ENCODE measurements around the gene ACSF2.

Gene ACSF2

DNA sequence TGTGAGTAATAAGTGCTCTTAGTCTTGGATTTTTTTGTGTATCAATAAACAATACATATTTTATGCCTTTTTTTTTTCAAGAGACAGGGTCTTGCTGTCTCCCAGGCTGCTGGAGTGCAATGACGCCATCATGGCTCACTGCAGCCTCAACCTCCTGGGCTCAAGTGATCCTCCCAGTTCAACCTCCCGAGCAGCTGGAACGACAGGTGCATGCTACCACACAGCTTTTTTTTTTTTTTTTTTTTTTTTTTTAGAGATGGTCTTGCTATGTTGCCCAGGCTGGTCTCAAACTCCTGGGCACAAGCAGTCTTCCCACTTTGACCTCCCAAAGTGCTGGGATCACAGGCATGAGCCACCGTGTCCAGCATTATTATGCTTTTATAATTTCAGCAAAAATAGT, 13.0 kb downstream of the ACSF2 start:
- DNase-seq (ENCODE audit: insufficient read length, low spot score) (no peak), FAIRE-seq (no peak)
- TF ChIP-seq SPI1 (IDR thresholded peaks at IDR 0.05; ENCODE audit: low read depth, low read length) (no peak), PAX5 (IDR thresholded peaks at IDR 0.05; ENCODE audit: insufficient read depth, low read length, severe bottlenecking) (no peak), POU2F2 (IDR thresholded peaks at IDR 0.05; ENCODE audit: low read depth, low read length) (no peak), POLR2A (IDR thresholded peaks at IDR 0.05; ENCODE audit: low read depth, low read length) (no peak), TAF1 (IDR thresholded peaks at IDR 0.05; ENCODE audit: low read depth, low read length) (no peak)

DNA sequence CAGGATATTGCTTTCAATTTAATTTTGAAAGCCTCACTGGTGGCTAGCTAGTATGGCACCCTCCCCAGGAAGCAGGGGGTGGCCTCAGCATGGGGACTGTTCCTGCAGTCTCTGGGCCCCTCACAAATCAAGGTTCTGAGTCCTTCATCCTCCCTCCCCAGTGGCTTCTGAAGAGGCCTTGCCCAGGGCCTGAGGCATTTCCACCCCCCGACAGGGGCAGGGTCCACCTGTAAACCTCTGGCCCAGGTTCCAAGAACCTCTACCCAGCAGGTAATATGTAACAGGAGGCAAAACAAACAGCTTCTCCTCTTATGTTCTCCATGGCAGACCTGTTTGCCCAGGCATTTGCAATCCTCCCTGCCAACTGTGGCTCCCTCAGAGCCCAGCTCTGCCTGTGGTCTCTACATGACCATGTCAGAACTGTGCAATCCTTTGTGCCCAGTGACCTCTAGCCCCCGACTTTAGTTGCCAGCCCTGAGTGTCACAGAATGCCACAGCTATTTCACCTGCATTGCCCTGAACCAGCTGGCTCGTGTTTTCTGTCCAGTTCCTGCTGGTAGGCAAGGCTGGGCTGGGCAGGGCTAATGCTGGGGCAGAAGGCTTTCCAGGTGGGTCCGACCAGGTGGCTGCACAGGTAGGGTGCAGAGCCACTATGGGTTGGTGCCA, 14.3 kb downstream of the ACSF2 start:
- no peak for DNase-seq (ENCODE audit: insufficient read length, low spot score)
- FAIRE-seq, result no peak
- TF ChIP-seq TAF1 (IDR thresholded peaks at IDR 0.05; ENCODE audit: low read depth, low read length) (no peak), POLR2A (IDR thresholded peaks at IDR 0.05; ENCODE audit: low read depth, low read length) (no peak), PAX5 (IDR thresholded peaks at IDR 0.05; ENCODE audit: insufficient read depth, low read length, severe bottlenecking) (no peak), SPI1 (IDR thresholded peaks at IDR 0.05; ENCODE audit: low read depth, low read length) (no peak), POU2F2 (IDR thresholded peaks at IDR 0.05; ENCODE audit: low read depth, low read length) (no peak), POLR2AphosphoS5 (IDR thresholded peaks at IDR 0.05; ENCODE audit: low read depth, low read length) (no peak)

DNA sequence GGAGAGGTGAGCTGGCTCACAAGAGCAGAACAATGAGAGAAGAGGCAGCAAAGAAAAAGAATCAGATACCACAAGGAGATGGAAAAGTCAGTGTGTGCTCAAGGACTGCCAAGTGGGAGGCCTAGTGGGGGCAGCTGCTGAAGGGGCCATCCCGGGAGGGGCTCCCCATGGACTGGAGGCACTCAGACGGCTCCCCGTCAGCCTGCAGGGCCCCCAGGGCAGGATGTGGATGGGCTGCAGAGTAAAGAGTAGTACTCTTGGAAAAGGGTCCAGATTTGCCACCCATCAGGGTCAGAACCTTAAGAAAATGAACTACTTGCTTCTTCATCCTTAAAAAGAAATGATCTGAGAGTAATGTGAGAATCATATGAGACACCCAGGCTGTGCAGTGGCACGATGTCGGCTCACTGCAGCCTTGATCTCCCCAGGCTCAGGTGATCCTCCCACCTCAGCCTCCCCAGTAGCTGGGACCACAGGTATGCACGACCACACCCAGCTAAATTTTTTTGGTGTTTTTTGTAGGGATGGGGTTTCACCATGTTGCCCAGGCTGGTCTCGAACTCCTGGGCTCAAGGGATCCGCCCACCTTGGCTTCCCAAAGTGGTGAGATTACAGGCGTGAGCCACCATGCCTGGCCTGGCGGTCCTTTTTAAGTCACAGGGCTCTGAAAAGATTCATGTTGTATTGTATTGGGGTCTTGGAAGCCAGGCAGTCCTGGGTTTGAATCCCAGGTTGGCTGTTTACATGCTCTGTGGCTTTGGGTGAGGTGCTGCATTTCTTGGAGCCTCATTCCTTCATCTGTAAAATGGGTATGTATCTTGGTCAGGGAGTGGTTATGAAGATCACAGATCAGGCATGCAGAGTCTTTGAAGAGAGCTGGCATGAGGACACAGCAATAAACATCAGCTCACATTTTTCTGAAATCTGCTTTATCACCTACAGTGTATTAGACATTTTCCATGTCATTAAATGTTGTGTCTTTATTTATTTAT, 15.1 kb downstream of the ACSF2 start:
- DNase-seq (ENCODE audit: insufficient read length, low spot score) (no peak), FAIRE-seq (no peak)
- TF ChIP-seq TAF1 (IDR thresholded peaks at IDR 0.05; ENCODE audit: low read depth, low read length), result no peak
- TF ChIP-seq POLR2A (IDR thresholded peaks at IDR 0.05; ENCODE audit: low read depth, low read length), result no peak
- no peak for TF ChIP-seq PAX5 (IDR thresholded peaks at IDR 0.05; ENCODE audit: insufficient read depth, low read length, severe bottlenecking)
- no peak for TF ChIP-seq SPI1 (IDR thresholded peaks at IDR 0.05; ENCODE audit: low read depth, low read length)
- TF ChIP-seq POLR2AphosphoS5 (IDR thresholded peaks at IDR 0.05; ENCODE audit: low read depth, low read length), result no peak
- no peak for TF ChIP-seq POU2F2 (IDR thresholded peaks at IDR 0.05; ENCODE audit: low read depth, low read length)

DNA sequence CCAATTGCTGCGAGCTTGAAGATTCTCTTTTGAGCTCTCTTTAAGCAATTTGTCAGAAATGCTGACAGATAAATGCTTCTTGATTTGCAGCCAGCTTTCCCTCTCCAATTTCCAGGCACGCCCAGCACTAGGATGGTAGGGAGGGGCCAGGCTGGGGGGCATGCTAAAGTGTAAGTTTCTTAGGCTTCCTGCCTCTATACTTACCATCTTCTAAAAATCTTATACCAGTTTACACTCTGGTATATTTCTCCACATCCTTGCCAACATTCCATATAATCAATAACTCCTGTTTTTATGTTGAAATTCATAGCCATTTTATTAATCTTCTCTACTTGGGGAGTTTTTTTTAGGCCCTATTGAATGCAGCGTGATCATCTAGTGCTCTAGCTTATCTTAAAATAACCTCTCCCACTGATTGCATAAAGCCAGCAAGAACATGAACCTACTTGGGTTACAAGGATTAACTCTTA, 17.5 kb downstream of the ACSF2 start:
- FAIRE-seq (no peak), DNase-seq (ENCODE audit: insufficient read length, low spot score) (no peak)
- TF ChIP-seq TAF1 (IDR thresholded peaks at IDR 0.05; ENCODE audit: low read depth, low read length) (no peak), POLR2A (IDR thresholded peaks at IDR 0.05; ENCODE audit: low read depth, low read length) (no peak), PAX5 (IDR thresholded peaks at IDR 0.05; ENCODE audit: insufficient read depth, low read length, severe bottlenecking) (no peak), POU2F2 (IDR thresholded peaks at IDR 0.05; ENCODE audit: low read depth, low read length) (no peak), POLR2AphosphoS5 (IDR thresholded peaks at IDR 0.05; ENCODE audit: low read depth, low read length) (no peak), SPI1 (IDR thresholded peaks at IDR 0.05; ENCODE audit: low read depth, low read length) (no peak)

DNA sequence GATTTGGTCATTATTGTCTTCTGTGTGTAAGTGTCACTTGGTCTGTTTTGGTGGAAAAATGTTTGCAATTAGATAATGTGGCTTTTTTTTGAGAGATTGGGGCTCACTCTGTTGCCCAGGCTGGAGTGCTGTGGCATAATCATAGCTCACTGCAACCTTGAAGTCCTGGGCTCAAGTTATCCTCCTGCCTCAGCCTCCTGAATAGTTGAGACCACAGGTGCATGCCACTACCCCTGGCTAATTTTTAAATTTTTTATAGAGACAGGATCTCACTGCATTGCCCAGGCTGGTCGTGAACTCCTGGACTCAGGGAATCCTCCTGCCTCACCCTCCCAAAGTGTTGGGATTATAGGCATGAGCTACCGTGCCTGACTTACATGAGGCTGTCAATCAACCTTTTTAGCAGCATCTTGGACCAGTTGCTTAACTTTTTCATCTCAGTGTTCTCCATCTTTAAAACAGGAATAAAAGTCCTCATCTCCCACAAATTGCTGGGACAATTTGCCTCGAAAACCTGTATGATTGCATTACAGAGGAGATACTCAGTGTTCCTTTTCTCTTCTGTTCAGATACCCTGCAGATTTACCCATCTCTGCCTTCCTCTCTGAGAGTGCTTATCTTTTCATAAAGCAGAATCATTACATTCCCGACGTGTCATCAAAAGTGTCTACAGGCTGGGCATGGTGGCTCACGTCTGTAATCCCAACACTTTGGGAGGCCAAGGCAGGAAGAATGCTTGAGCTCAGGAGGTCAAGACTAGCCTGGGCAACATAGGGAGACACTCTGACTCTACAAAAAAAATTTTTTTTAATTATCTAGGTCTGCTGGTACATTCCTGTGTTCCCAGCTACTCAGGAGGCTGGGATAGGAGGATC, 19.1 kb downstream of the ACSF2 start:
- FAIRE-seq (no peak), DNase-seq (ENCODE audit: insufficient read length, low spot score) (no peak)
- TF ChIP-seq TAF1 (IDR thresholded peaks at IDR 0.05; ENCODE audit: low read depth, low read length) (no peak), POLR2A (IDR thresholded peaks at IDR 0.05; ENCODE audit: low read depth, low read length) (no peak), POLR2AphosphoS5 (IDR thresholded peaks at IDR 0.05; ENCODE audit: low read depth, low read length) (no peak), SPI1 (IDR thresholded peaks at IDR 0.05; ENCODE audit: low read depth, low read length) (no peak), PAX5 (IDR thresholded peaks at IDR 0.05; ENCODE audit: insufficient read depth, low read length, severe bottlenecking) (no peak), POU2F2 (IDR thresholded peaks at IDR 0.05; ENCODE audit: low read depth, low read length) (no peak)

DNA sequence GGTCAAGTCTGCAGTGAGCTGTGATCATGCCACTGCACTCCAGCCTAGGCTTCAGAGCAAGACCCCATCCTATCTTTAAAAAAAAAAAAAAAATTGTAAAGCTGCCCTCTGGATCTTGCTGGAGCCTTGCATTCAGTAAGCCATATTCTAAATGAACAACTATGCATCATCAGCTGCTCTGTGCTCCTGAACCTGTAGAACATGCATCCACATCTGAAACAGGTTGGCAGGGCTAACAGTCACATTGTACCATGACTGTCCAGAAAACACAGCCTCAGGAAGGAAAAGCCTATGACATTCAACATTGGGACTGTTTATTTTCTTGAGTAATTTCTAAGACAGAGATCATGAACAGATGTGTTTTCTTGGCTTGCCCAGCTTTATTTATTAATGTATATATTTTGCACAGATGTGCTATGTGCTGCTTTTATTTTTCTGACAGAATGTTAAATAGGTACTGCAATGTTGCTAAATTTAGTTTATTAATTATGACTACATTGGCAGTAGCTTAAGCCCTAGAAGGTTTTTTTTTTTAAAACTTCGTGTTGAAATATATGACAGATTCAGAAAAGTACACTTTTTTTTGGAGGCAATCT, 19.8 kb downstream of the ACSF2 start:
- no peak for DNase-seq (ENCODE audit: insufficient read length, low spot score)
- TF ChIP-seq PAX5 (IDR thresholded peaks at IDR 0.05; ENCODE audit: insufficient read depth, low read length, severe bottlenecking) (no peak), POLR2AphosphoS5 (IDR thresholded peaks at IDR 0.05; ENCODE audit: low read depth, low read length) (no peak), POU2F2 (IDR thresholded peaks at IDR 0.05; ENCODE audit: low read depth, low read length) (no peak), TAF1 (IDR thresholded peaks at IDR 0.05; ENCODE audit: low read depth, low read length) (no peak), POLR2A (IDR thresholded peaks at IDR 0.05; ENCODE audit: low read depth, low read length) (no peak), SPI1 (IDR thresholded peaks at IDR 0.05; ENCODE audit: low read depth, low read length) (no peak)
- no peak for FAIRE-seq

DNA sequence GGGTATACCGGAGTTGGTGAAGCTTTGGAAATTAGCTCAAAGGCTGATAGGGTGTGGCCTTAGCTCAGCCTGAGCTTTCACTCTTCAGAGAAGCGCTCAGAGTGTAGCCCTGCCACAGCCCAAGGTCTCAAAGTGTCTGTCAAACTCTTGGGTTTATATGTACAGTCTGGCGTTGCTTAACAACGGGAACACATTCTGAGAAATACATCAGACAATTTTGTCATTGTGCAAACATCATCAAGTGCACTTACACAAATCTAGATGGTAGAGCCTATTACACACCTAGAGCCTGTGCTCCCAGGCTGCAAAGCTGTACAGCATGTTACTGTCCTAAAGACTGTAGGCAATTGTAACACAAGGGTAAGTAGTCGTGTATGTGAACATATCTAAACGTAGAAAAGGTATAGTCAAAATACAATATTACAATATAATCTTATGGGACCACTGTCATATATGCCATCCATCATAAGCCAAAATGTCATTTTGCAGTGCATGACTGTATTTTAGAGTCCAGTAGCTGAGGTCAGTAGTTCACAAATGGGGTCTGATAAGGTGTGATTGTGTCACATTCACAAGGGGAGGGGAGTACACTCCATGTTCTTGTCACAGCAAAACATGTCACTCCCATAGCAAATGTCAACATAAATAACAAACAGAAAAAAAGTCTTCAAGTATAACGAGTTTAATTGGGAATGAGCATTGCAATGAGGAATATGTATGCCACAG, 22.0 kb downstream of the ACSF2 start:
- no peak for TF ChIP-seq PAX5 (IDR thresholded peaks at IDR 0.05; ENCODE audit: insufficient read depth, low read length, severe bottlenecking)
- no peak for TF ChIP-seq SPI1 (IDR thresholded peaks at IDR 0.05; ENCODE audit: low read depth, low read length)
- TF ChIP-seq POU2F2 (IDR thresholded peaks at IDR 0.05; ENCODE audit: low read depth, low read length), result no peak
- no peak for TF ChIP-seq TAF1 (IDR thresholded peaks at IDR 0.05; ENCODE audit: low read depth, low read length)
- TF ChIP-seq POLR2A (IDR thresholded peaks at IDR 0.05; ENCODE audit: low read depth, low read length), result no peak
- TF ChIP-seq POLR2AphosphoS5 (IDR thresholded peaks at IDR 0.05; ENCODE audit: low read depth, low read length), result no peak
- DNase-seq (ENCODE audit: insufficient read length, low spot score) (no peak), FAIRE-seq (no peak)

DNA sequence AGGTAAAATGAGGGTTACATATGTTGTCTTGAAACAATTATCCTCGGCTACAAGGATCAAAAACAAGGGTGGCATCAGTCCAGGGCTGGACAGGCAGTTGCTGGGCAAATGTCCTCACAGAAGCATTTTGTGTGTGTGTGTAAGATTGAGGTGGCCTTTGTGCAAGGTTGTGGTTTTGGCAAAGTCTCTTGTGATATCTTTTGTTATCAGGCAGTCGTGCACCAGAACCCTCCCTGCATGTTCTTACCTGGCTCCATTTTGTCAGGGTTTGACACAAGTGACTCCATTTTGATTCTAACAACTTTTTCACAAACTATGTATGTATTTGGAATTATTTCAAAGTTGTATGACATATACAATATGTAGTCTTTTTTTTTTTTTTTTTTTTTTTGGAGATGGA, 22.6 kb downstream of the ACSF2 start:
- TF ChIP-seq POLR2AphosphoS5 (IDR thresholded peaks at IDR 0.05; ENCODE audit: low read depth, low read length), result no peak
- no peak for FAIRE-seq
- DNase-seq (ENCODE audit: insufficient read length, low spot score), result no peak

Data from GM12891 (cell line).